ENCODE data around the gene ATF7IP.

- TF ChIP-seq SUZ12 (IDR thresholded peaks at IDR 0.05; ENCODE audit: extremely low read depth, insufficient read depth, insufficient read length) (no peak), ZNF274 (IDR thresholded peaks at IDR 0.05; ENCODE audit: low read depth, low read length) (no peak)
These were observed 108.3 kb downstream of the ATF7IP start for GRCh38 chr12:14473707-14474287.

Data from NT2/D1 (cell line).